Uterus (tissue), 2 donors: ENCODE results near the gene LRRC26.

Source experiments
- POLR2A ChIP-seq, 2 donors: fragments of 450-650 bp; IDR thresholded peaks; one replicate each; pipeline ENCODE4 v1.6.1; 2016; ENCODE audit warnings: antibody characterized with exemption in 2 of 2, mild to moderate bottlenecking in 1 of 2, moderate library complexity in 1 of 2
- TF ChIP-seq, protein P1 (sequence below), 4 experiments: fragments of 200-600 bp in 2 of 4; fragments of 450-650 bp in 2 of 4; sonication (generic) in 2 of 4; IDR thresholded peaks; one replicate each; pipeline ENCODE4 v1.5.1; 2016 to 2019; ENCODE audit warnings: antibody characterized with exemption in 4 of 4, mild to moderate bottlenecking in 2 of 4, moderate library complexity in 1 of 4

DNA sequence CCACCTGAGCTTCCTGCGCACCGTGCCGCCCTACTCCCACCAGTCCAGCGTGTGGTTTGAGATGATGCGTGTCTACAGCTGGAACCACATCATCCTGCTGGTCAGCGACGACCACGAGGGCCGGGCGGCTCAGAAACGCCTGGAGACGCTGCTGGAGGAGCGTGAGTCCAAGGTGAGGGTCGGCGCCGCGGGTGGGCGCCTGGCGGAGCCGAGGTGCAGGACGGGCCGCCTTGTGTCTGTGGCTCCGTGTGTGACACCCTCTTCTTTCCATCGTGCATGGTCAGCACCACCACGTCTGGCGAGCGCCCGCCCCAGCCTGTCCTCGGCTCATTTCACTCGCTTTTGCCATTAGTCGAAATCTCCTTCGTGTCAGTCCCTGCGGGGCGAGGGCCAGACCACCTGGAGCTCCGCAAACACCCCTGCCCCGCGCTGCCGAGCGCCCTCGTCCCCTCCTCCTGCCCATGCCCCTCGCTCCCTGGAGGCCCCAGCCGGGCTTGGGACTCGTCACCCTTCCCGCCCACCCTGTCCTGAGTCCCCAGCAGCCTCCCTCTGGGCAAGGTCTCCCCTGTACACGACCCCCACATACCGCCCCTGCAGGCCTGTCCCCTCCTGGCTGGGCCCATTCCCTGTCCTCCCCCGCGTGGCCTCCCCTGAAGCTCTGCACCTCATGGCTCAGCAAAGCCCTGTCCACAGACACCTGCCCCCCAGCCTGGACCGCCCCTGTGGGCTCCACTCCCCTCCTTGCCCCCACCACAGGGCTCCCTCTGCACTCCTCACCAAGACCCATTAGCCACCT, 23.9 kb downstream of the LRRC26 start:
- TF ChIP-seq, protein P1, sequence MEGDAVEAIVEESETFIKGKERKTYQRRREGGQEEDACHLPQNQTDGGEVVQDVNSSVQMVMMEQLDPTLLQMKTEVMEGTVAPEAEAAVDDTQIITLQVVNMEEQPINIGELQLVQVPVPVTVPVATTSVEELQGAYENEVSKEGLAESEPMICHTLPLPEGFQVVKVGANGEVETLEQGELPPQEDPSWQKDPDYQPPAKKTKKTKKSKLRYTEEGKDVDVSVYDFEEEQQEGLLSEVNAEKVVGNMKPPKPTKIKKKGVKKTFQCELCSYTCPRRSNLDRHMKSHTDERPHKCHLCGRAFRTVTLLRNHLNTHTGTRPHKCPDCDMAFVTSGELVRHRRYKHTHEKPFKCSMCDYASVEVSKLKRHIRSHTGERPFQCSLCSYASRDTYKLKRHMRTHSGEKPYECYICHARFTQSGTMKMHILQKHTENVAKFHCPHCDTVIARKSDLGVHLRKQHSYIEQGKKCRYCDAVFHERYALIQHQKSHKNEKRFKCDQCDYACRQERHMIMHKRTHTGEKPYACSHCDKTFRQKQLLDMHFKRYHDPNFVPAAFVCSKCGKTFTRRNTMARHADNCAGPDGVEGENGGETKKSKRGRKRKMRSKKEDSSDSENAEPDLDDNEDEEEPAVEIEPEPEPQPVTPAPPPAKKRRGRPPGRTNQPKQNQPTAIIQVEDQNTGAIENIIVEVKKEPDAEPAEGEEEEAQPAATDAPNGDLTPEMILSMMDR (IDR thresholded peaks at IDR 0.05): no peak
- TF ChIP-seq POLR2A (IDR thresholded peaks at IDR 0.05): no peak
